ENCODE data around the gene AP2A2.

AP2A2 gene

DNA sequence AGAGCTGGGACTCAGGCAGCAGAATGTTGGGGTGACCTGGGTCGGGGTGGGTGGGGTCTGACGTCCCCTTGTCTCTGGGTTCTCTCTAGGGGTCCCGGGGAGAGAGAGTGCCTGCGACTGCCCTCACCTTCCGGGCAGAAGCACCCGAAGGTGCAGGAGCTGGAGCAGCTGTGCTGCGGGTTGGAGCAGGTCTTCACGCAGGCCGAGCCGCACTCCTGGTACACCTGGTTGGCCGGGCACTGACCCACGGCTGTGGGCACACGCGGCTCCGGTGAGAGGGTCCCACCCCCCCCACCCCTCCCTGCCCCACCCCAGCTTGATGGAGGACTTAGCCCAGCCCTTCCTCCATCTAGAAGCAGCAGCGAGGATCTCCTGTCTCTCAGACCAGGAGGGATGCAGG, 104.4 kb downstream of the AP2A2 start:
- Histone ChIP-seq H3K27me3 (ENCODE audit: insufficient read depth, poor library complexity, severe bottlenecking) (no peaks in the 10 kb centered on the region), H3K27ac (ENCODE audit: poor library complexity, severe bottlenecking) (no peak overlapping the region), H3K36me3 (ENCODE audit: low read depth) (no peaks in the 10 kb centered on the region), H3K4me3 (ENCODE audit: severe bottlenecking) (no peak overlapping the region), H3K9me3 (ENCODE audit: severe bottlenecking) (no peaks in the 10 kb centered on the region), H3K4me1 (ENCODE audit: insufficient read depth, poor library complexity, severe bottlenecking) (no peaks in the 10 kb centered on the region)
- no peak for ATAC-seq (ENCODE audit: low read depth)
- TF ChIP-seq CTCF (IDR thresholded peaks at IDR 0.05; ENCODE audit: poor library complexity, severe bottlenecking): no peak
- DNase-seq (ENCODE audit: low spot score): no peak

DNA sequence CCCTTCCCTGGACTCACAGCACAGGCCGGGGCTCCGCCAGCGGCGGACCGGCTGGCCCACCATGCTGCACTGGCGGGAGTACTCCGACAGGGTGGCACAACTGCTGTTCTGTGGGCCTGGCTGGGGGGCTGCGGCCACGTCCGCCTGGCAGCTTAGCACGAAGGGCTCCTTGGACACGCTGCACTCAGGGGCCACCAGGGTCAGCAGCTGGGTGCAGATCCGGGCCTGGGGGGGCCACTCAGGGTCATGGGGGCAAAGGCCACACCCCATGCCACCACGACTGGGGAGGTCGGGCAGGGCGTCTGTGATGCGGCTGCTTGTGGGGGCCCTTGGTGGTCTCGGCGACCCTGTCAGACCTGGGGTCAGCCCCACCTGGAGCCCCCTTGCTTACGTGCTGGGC, 104.9 kb downstream of the AP2A2 start:
- no peaks in the 10 kb centered on the region for H3K9me3 ChIP-seq (ENCODE audit: severe bottlenecking)
- no peaks in the 10 kb centered on the region for H3K36me3 ChIP-seq (ENCODE audit: low read depth)
- H3K27me3 ChIP-seq (ENCODE audit: insufficient read depth, poor library complexity, severe bottlenecking): no peaks in the 10 kb centered on the region
- TF ChIP-seq CTCF (IDR thresholded peaks at IDR 0.05; ENCODE audit: poor library complexity, severe bottlenecking): no peak
- H3K4me3 ChIP-seq (ENCODE audit: severe bottlenecking): no peak overlapping the region
- no peaks in the 10 kb centered on the region for H3K4me1 ChIP-seq (ENCODE audit: insufficient read depth, poor library complexity, severe bottlenecking)
- ATAC-seq (ENCODE audit: low read depth) (no peak), DNase-seq (ENCODE audit: low spot score) (no peak)
- no peak overlapping the region for H3K27ac ChIP-seq (ENCODE audit: poor library complexity, severe bottlenecking)

DNA sequence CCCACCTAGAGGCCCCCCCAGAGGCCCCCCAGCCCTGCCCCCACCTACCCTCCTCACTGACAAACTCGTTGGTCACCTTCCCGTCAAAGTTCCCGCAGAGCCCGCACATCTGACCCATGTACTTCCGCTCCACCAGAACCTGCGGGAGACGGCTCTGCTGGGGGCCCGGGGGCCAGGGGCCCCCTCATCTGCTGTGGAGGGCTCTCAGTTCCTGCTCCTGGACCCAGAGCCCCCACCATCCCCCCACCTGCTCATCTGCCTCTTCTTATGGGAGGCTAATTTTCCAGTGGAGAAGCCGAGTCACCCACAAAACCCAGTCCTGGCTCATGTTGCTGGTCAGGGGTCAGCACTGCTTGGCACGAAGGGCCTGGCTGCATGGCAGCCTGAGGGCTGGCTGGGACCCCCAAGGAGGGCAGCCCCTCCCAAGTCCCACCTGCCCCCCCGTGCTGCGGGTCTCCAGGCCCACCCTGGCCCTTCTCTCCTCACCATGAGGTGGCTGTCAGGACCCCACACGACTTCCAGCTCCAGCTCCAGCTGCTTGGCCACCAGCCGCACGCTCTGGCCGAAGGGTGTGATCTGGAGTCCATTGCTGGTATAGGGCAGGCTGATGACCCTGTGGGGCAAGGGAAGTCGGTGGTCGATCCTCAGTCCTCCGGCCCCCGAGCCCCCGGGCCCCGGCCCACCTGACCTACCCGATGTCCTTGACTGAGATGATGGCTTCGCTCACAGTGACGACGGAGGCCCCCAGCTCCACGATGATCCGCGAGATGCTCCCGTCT, 105.6 kb downstream of the AP2A2 start:
- Histone ChIP-seq H3K27ac (ENCODE audit: poor library complexity, severe bottlenecking) (no peak overlapping the region), H3K4me1 (ENCODE audit: insufficient read depth, poor library complexity, severe bottlenecking) (no peaks in the 10 kb centered on the region), H3K36me3 (ENCODE audit: low read depth) (no peaks in the 10 kb centered on the region), H3K27me3 (ENCODE audit: insufficient read depth, poor library complexity, severe bottlenecking) (no peaks in the 10 kb centered on the region), H3K4me3 (ENCODE audit: severe bottlenecking) (no peak overlapping the region), H3K9me3 (ENCODE audit: severe bottlenecking) (no peaks in the 10 kb centered on the region)
- DNase-seq (ENCODE audit: low spot score) (no peak), ATAC-seq (ENCODE audit: low read depth) (no peak)
- TF ChIP-seq CTCF (IDR thresholded peaks at IDR 0.05; ENCODE audit: poor library complexity, severe bottlenecking): no peak

DNA sequence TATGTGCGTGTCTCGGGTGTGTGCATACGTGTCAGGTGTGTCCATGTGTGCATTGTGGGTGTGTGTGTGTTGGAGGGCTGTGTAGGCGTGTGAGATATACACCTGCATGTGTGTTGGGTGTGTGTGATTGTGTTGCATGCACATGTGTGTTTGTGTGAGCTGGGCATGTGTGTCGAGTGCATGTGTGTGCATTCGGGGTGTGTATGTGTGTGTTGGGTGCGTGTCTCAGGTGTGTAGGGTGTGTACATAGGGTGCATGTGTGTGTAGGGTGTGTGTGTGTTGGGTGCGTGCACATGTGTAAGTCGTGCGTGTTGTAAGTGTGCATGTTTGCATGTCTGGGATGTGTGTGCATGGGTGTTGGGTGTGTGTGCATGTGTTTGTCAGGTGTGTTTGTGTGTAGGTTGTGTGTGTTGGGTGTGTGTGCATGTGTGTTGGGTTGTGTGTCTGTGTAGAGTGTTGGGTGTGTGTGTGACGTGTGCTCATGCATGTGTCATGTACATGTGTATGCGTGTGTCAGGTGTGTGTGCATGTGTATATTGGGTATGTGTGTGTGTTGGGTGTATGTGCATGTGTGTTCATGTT, 106.7 kb downstream of the AP2A2 start:
- DNase-seq (ENCODE audit: low spot score) (no peak), ATAC-seq (ENCODE audit: low read depth) (no peak)
- H3K4me1 ChIP-seq (ENCODE audit: insufficient read depth, poor library complexity, severe bottlenecking): no peaks in the 10 kb centered on the region
- H3K27ac ChIP-seq (ENCODE audit: poor library complexity, severe bottlenecking): no peak overlapping the region
- no peak overlapping the region for H3K4me3 ChIP-seq (ENCODE audit: severe bottlenecking)
- no peaks in the 10 kb centered on the region for H3K27me3 ChIP-seq (ENCODE audit: insufficient read depth, poor library complexity, severe bottlenecking)
- TF ChIP-seq CTCF (IDR thresholded peaks at IDR 0.05; ENCODE audit: poor library complexity, severe bottlenecking): no peak
- H3K9me3 ChIP-seq (ENCODE audit: severe bottlenecking): no peaks in the 10 kb centered on the region
- no peaks in the 10 kb centered on the region for H3K36me3 ChIP-seq (ENCODE audit: low read depth)
